Uterus (tissue), 4 donors: ENCODE measurements around the gene LAYN. TPM values are rescaled to one million over a fixed set of nuclear protein-coding genes. Genes with fewer than 3 reads are reported as not detected.

ENCODE experiments used
- DNase-seq, 2 donors: peaks; one replicate each; pipeline ENCODE4 v3.0.0-alpha.2; 2019 to 2020
- H3K27ac ChIP-seq, 2 donors: fragments of 200-600 bp; sonication (generic); 1 replicate in 1 of 2; 2 replicates in 1 of 2; pipeline ENCODE4 v1.5.1; 2016 to 2018
- H3K27me3 ChIP-seq, 2 donors: fragments of 200-600 bp; sonication (generic); one replicate each; pipeline ENCODE4 v1.5.1; 2018 to 2019; ENCODE audit warnings: control low read depth in 1 of 2
- H3K36me3 ChIP-seq, 2 donors: fragments of 200-600 bp; sonication (generic); one replicate each; pipeline ENCODE4 v1.5.1; 2019; ENCODE audit warnings: control low read depth in 1 of 2
- H3K4me1 ChIP-seq, 2 donors: fragments of 200-600 bp; sonication (generic); one replicate each; pipeline ENCODE4 v1.5.1; 2018 to 2019; ENCODE audit warnings: control low read depth in 1 of 2
- H3K4me3 ChIP-seq, 2 donors: fragments of 200-600 bp; sonication (generic); 1 replicate in 1 of 2; 2 replicates in 1 of 2; pipeline ENCODE4 v1.5.1; 2018 to 2019; ENCODE audit warnings: mild to moderate bottlenecking in 1 of 2
- H3K9me3 ChIP-seq, 2 donors: fragments of 200-600 bp; sonication (generic); one replicate each; pipeline ENCODE4 v1.5.1; 2019; ENCODE audit warnings: control low read depth in 1 of 2
- POLR2A ChIP-seq, 2 donors: fragments of 450-650 bp; IDR thresholded peaks; one replicate each; pipeline ENCODE4 v1.6.1; 2016; ENCODE audit warnings: antibody characterized with exemption in 2 of 2, mild to moderate bottlenecking in 1 of 2, moderate library complexity in 1 of 2
- intact Hi-C: fragments of 100-400 bp; cut with DNase I; formaldehyde crosslinking; loops from one replicate; pipeline ENCODE4 v1.15.1; 2023; ENCODE audit warnings: low total_unique reads
- total RNA-seq, 4 donors: library from RNA; depleted of rRNA in 3 of 4; stranded (reverse); fragments of >200 nt in 3 of 4; gene quantifications; one replicate each; pipeline versions ENCODE4 v1.1.0 to v1.2.4, GENCODE V29; 2014 to 2023
- TF ChIP-seq, protein P1 (sequence below), 4 experiments: fragments of 200-600 bp in 2 of 4; fragments of 450-650 bp in 2 of 4; sonication (generic) in 2 of 4; IDR thresholded peaks; one replicate each; pipeline ENCODE4 v1.5.1; 2016 to 2019; ENCODE audit warnings: antibody characterized with exemption in 4 of 4, mild to moderate bottlenecking in 2 of 4, moderate library complexity in 1 of 4
- donor health status: DM: yes; HTN: yes; CAD: no.

Gene LAYN, protein sequence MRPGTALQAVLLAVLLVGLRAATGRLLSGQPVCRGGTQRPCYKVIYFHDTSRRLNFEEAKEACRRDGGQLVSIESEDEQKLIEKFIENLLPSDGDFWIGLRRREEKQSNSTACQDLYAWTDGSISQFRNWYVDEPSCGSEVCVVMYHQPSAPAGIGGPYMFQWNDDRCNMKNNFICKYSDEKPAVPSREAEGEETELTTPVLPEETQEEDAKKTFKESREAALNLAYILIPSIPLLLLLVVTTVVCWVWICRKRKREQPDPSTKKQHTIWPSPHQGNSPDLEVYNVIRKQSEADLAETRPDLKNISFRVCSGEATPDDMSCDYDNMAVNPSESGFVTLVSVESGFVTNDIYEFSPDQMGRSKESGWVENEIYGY
- total RNA-seq = 10 to 100 TPM in 3 of 4 donors, 1 to 10 TPM in 1; 8.5 to 58.2 (median 37.1) TPM

DNA sequence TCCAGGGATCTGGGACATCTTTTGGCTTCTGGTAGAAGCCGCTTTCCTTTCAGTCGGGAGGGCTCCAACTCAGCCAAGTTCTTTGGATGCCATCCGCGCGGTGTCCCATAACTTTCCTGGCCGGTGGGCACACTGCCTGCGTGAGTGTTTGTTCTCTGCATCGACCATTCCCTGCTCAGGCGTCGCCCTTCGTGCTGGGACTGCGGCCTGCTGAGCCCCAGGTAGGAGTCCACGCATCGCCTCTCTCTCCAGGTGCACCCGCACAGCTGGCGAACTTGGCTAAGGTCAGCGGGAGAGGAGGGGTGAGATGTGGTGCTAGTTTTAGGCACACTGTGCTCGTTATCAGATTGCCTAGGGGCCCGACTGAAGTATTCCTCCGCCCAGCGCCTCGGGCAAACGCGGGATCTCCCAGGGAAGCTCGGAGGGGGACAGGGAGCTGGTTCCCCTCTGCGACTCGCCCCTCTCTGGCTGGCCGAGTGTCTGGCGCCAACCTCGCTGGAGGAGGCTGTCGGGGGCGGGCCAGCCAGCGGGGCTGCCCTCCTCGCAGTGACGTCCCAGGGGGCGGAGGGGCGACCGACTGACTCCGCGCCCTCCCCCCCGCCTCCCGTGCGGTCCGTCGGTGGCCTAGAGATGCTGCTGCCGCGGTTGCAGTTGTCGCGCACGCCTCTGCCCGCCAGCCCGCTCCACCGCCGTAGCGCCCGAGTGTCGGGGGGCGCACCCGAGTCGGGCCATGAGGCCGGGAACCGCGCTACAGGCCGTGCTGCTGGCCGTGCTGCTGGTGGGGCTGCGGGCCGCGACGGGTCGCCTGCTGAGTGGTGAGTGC, at the start of gene LAYN:
Gene LAYN, plus strand, starts transcription at position 607 of the 823 bp plus-strand sequence. Its CDS starts 124 bp downstream, at position 731.
- TF ChIP-seq, protein P1, sequence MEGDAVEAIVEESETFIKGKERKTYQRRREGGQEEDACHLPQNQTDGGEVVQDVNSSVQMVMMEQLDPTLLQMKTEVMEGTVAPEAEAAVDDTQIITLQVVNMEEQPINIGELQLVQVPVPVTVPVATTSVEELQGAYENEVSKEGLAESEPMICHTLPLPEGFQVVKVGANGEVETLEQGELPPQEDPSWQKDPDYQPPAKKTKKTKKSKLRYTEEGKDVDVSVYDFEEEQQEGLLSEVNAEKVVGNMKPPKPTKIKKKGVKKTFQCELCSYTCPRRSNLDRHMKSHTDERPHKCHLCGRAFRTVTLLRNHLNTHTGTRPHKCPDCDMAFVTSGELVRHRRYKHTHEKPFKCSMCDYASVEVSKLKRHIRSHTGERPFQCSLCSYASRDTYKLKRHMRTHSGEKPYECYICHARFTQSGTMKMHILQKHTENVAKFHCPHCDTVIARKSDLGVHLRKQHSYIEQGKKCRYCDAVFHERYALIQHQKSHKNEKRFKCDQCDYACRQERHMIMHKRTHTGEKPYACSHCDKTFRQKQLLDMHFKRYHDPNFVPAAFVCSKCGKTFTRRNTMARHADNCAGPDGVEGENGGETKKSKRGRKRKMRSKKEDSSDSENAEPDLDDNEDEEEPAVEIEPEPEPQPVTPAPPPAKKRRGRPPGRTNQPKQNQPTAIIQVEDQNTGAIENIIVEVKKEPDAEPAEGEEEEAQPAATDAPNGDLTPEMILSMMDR (IDR thresholded peaks at IDR 0.05) = no peak
- TF ChIP-seq POLR2A (IDR thresholded peaks at IDR 0.05) = peak; percentile 38 to 67
- no peaks in the 10 kb centered on the region for H3K36me3 ChIP-seq
- peak within 1 kb of the TSS; percentile 61 to 64 for H3K4me3 ChIP-seq
- no peaks in the 10 kb centered on the region for H3K4me1 ChIP-seq
- H3K27ac ChIP-seq = peak within 1 kb of the TSS; percentile 78 to 82
- no peaks in the 10 kb centered on the region for H3K9me3 ChIP-seq
- intact Hi-C loops = no loop called here
- H3K27me3 ChIP-seq = no peaks in the 10 kb centered on the region
- DNase-seq = peak; percentile 67 to 69

- intact Hi-C loops = no loop called here
- Histone ChIP-seq H3K4me1 (no peaks in the 10 kb centered on the region), H3K4me3 (no peak overlapping the region), H3K36me3 (no peaks in the 10 kb centered on the region), H3K9me3 (no peaks in the 10 kb centered on the region), H3K27me3 (no peaks in the 10 kb centered on the region), H3K27ac (no peak overlapping the region)
- TF ChIP-seq, protein P1 (IDR thresholded peaks at IDR 0.05) = no peak
- no peak for TF ChIP-seq POLR2A (IDR thresholded peaks at IDR 0.05)
- DNase-seq = no peak
These were observed 46.5 kb upstream of the LAYN start for GRCh38 chr11:111494040-111494439.

GRCh38 chr11:111499483-111499882, 41.0 kb upstream of the LAYN start:
- DNase-seq = no peak
- H3K9me3 ChIP-seq = no peaks in the 10 kb centered on the region
- no peak for TF ChIP-seq POLR2A (IDR thresholded peaks at IDR 0.05)
- TF ChIP-seq, protein P1 (IDR thresholded peaks at IDR 0.05) = no peak
- no peak overlapping the region for H3K27ac ChIP-seq
- no peaks in the 10 kb centered on the region for H3K4me1 ChIP-seq
- H3K27me3 ChIP-seq = no peaks in the 10 kb centered on the region
- H3K4me3 ChIP-seq = no peak overlapping the region
- intact Hi-C loops = no loop called here
- H3K36me3 ChIP-seq = no peaks in the 10 kb centered on the region

DNA sequence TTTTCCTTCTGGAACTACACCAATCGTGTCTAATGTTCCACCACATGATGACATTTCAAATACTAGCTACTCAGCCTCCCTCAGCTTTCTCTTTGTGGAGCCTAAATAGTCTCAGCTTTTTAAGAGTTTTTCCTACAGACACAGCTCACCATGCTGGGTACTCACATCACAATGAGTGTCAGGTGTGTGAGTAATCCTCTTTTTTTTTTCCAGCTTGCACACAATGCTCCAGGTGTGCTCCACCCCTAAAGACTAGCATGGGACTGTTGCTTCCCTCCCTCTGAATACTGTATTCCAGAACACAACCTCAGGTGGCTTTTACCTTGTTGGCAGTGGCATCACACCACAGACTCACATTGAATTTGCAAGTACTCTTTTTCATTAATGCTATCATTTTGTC, 40.0 kb upstream of the LAYN start:
- Histone ChIP-seq H3K27me3 (no peaks in the 10 kb centered on the region), H3K27ac (no peak overlapping the region), H3K4me3 (no peak overlapping the region), H3K9me3 (no peaks in the 10 kb centered on the region), H3K36me3 (no peaks in the 10 kb centered on the region), H3K4me1 (no peaks in the 10 kb centered on the region)
- no peak for TF ChIP-seq POLR2A (IDR thresholded peaks at IDR 0.05)
- TF ChIP-seq, protein P1 (IDR thresholded peaks at IDR 0.05) = no peak
- DNase-seq = no peak
- intact Hi-C loops = no loop called here

- Histone ChIP-seq H3K9me3 (no peaks in the 10 kb centered on the region), H3K4me1 (no peaks in the 10 kb centered on the region), H3K27me3 (no peaks in the 10 kb centered on the region), H3K36me3 (no peaks in the 10 kb centered on the region), H3K4me3 (no peak overlapping the region), H3K27ac (no peak overlapping the region)
- intact Hi-C loops = no loop called here
- no peak for TF ChIP-seq POLR2A (IDR thresholded peaks at IDR 0.05)
- DNase-seq = no peak
These were observed 37.9 kb upstream of the LAYN start for GRCh38 chr11:111502611-111503010.
